AG09319 (cell line): ENCODE measurements around the gene SMAD6.

Source experiments
- DNase-seq: peaks from one replicate; pipeline ENCODE4 v3.0.0-alpha.2; 2010; ENCODE audit warnings: low read depth; ENCODE audit errors: extremely low read depth
- CTCF ChIP-seq: IDR thresholded peaks from 2 replicates; pipeline ENCODE4 v1.5.1; 2011; ENCODE audit warnings: low read depth, mild to moderate bottlenecking, inconsistent platforms, low read length, moderate library complexity

Gene SMAD6

GRCh38 chr15:66721501-66721937 lies 19.5 kb downstream of the SMAD6 start:
- DNase-seq, result no peak
- no peak for TF ChIP-seq CTCF

- TF ChIP-seq CTCF, result no peak
- DNase-seq, result no peak
Measured at GRCh38 chr15:66721954-66722353, 19.9 kb downstream of the SMAD6 start.

GRCh38 chr15:66722757-66723540 lies 20.9 kb downstream of the SMAD6 start:
- TF ChIP-seq CTCF, result no peak

GRCh38 chr15:66723826-66724731 lies 22.0 kb downstream of the SMAD6 start:
- no peak for DNase-seq

More at GRCh38 chr15:66722757-66723540, 20.9 kb downstream of the SMAD6 start:
- DNase-seq, result no peak

GRCh38 chr15:66724732-66725463 lies 22.9 kb downstream of the SMAD6 start:
- no peak for DNase-seq
- no peak for TF ChIP-seq CTCF

More at GRCh38 chr15:66723826-66724731, 22.0 kb downstream of the SMAD6 start:
- TF ChIP-seq CTCF, result no peak

- no peak for TF ChIP-seq CTCF
- no peak for DNase-seq
Measured at GRCh38 chr15:66725464-66725785, 23.4 kb downstream of the SMAD6 start.

- no peak for TF ChIP-seq CTCF
- no peak for DNase-seq
Measured at GRCh38 chr15:66726386-66726785, 24.4 kb downstream of the SMAD6 start.
